ENCODE measurements around the gene GSTK1. TPM values are rescaled to one million over a fixed set of nuclear protein-coding genes. Genes with fewer than 3 reads are reported as not detected.

GSTK1 gene
- polyA plus RNA-seq, 1 donor (not counting 4 experiments of a cell fraction or from before 2014, with no cell fraction given) = 133 TPM

DNA sequence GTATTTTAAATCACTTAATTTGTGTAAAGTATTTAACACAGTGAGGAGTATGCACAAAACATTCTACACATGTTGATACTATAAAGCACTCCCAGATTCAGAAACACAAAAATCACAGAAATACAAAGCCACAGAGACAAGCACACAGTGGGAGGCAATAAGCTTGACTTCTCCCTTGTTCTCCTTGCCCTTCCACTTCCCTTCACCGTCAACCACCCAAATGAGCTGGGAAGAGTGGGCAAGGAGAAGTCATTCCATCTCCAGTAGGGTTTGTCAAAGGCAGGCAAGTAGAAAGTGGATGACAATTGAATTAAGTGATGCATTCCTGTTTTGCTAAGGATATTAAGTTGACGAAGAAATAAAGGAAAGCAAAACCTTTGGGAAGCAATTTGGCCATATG is 17.3 kb downstream of the GSTK1 start:
- H3K79me2 ChIP-seq (ENCODE audit: control insufficient read depth, insufficient read depth, low read length) = no peaks in the 10 kb centered on the region
- no peak overlapping the region for H3K27ac ChIP-seq (ENCODE audit: control insufficient read depth, insufficient read depth, low read length)
- no peak overlapping the region for H3K9ac ChIP-seq (ENCODE audit: control insufficient read depth, extremely low read depth, insufficient read depth, low read length)
- DNase-seq (ENCODE audit: low read depth, low spot score) (no peak), FAIRE-seq (no peak)
- dilution Hi-C loops (cut with MboI; ENCODE audit: extremely low pct_ligation_motif_present, low sequenced_read_pairs) = no loop called here
- H3K4me1 ChIP-seq (ENCODE audit: control insufficient read depth, extremely low read depth, insufficient read depth, low read length) = peaks cover 29% of the 10 kb centered on the region
- no peak overlapping the region for H3K4me3 ChIP-seq (ENCODE audit: control insufficient read depth in 2 of 3, extremely low read depth in 1 of 3, insufficient read depth in 2 of 3, low read depth in 1 of 3, low read length in 3 of 3)
- H3K36me3 ChIP-seq (ENCODE audit: control insufficient read depth in 2 of 2, extremely low read depth in 1 of 2, insufficient read depth in 2 of 2, low read length in 2 of 2) = no peaks in the 10 kb centered on the region
- H3K9me3 ChIP-seq (ENCODE audit: control insufficient read depth, low read depth, low read length) = no peaks in the 10 kb centered on the region
- H4K20me1 ChIP-seq (ENCODE audit: control insufficient read depth, extremely low read depth, insufficient read depth, low read length) = no peaks in the 10 kb centered on the region
- TF ChIP-seq EZH2 (IDR thresholded peaks at IDR 0.05; ENCODE audit: low read length) = no peak
- TF ChIP-seq, protein P1, sequence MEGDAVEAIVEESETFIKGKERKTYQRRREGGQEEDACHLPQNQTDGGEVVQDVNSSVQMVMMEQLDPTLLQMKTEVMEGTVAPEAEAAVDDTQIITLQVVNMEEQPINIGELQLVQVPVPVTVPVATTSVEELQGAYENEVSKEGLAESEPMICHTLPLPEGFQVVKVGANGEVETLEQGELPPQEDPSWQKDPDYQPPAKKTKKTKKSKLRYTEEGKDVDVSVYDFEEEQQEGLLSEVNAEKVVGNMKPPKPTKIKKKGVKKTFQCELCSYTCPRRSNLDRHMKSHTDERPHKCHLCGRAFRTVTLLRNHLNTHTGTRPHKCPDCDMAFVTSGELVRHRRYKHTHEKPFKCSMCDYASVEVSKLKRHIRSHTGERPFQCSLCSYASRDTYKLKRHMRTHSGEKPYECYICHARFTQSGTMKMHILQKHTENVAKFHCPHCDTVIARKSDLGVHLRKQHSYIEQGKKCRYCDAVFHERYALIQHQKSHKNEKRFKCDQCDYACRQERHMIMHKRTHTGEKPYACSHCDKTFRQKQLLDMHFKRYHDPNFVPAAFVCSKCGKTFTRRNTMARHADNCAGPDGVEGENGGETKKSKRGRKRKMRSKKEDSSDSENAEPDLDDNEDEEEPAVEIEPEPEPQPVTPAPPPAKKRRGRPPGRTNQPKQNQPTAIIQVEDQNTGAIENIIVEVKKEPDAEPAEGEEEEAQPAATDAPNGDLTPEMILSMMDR (optimal IDR thresholded peaks at IDR 0.05 in 1 of 3, IDR thresholded peaks at IDR 0.05 in 1 of 3, conservative IDR thresholded peaks at IDR 0.05 in 1 of 3; ENCODE audit: extremely low read depth in 1 of 3, insufficient read depth in 2 of 3, low read length in 3 of 3) = no peak
- no peak overlapping the region for H3K4me2 ChIP-seq (ENCODE audit: control insufficient read depth, extremely low read depth, insufficient read depth, low read depth, low read length)
- H3K27me3 ChIP-seq (ENCODE audit: control insufficient read depth, extremely low read depth, insufficient read depth, low read length) = no peaks in the 10 kb centered on the region
- H2AFZ ChIP-seq (ENCODE audit: control insufficient read depth, low read length) = no peak overlapping the region
- H3K9me1 ChIP-seq (ENCODE audit: control insufficient read depth, extremely low read depth, insufficient read depth, low read length) = no peaks in the 10 kb centered on the region

DNA sequence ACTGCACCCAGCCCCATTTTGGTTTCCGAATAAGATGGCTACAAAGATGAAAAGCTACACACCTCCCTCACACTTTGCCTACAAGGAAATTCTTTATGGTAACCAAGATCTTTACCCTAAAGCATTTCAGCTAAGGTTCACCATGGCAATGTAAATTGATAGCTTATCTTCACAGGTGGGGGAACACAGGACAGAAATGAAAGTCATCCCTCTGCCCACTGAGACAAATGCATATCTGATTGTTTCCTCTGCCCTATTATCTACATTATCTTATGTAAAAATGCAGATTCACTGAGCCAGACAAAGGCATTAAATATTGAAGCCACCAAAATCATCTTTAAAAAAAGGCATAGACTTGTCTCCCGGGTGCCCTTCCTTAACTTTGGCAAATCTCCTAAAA is 18.3 kb downstream of the GSTK1 start:
- Histone ChIP-seq H3K9ac (ENCODE audit: control insufficient read depth, extremely low read depth, insufficient read depth, low read length) (no peak overlapping the region), H3K4me3 (ENCODE audit: control insufficient read depth in 2 of 3, extremely low read depth in 1 of 3, insufficient read depth in 2 of 3, low read depth in 1 of 3, low read length in 3 of 3) (no peak overlapping the region), H2AFZ (ENCODE audit: control insufficient read depth, low read length) (no peak overlapping the region), H3K79me2 (ENCODE audit: control insufficient read depth, insufficient read depth, low read length) (no peaks in the 10 kb centered on the region), H3K36me3 (ENCODE audit: control insufficient read depth in 2 of 2, extremely low read depth in 1 of 2, insufficient read depth in 2 of 2, low read length in 2 of 2) (peaks cover 0 to under 1% of the 10 kb centered on the region in 2 experiments), H4K20me1 (ENCODE audit: control insufficient read depth, extremely low read depth, insufficient read depth, low read length) (no peaks in the 10 kb centered on the region), H3K4me1 (ENCODE audit: control insufficient read depth, extremely low read depth, insufficient read depth, low read length) (peaks cover 36% of the 10 kb centered on the region), H3K9me1 (ENCODE audit: control insufficient read depth, extremely low read depth, insufficient read depth, low read length) (no peaks in the 10 kb centered on the region), H3K4me2 (ENCODE audit: control insufficient read depth, extremely low read depth, insufficient read depth, low read depth, low read length) (no peak overlapping the region), H3K27ac (ENCODE audit: control insufficient read depth, insufficient read depth, low read length) (no peak overlapping the region), H3K27me3 (ENCODE audit: control insufficient read depth, extremely low read depth, insufficient read depth, low read length) (no peaks in the 10 kb centered on the region), H3K9me3 (ENCODE audit: control insufficient read depth, low read depth, low read length) (no peaks in the 10 kb centered on the region)
- dilution Hi-C loops (cut with MboI; ENCODE audit: extremely low pct_ligation_motif_present, low sequenced_read_pairs) = no loop called here
- DNase-seq (ENCODE audit: low read depth, low spot score) (no peak), FAIRE-seq (no peak)
- TF ChIP-seq, protein P1 (optimal IDR thresholded peaks at IDR 0.05 in 1 of 3, IDR thresholded peaks at IDR 0.05 in 1 of 3, conservative IDR thresholded peaks at IDR 0.05 in 1 of 3; ENCODE audit: extremely low read depth in 1 of 3, insufficient read depth in 2 of 3, low read length in 3 of 3) = no peak
- no peak for TF ChIP-seq EZH2 (IDR thresholded peaks at IDR 0.05; ENCODE audit: low read length)
